Medulla oblongata (tissue), 1 donor: ENCODE results near the gene CCL22.
A peak's percentile ranks its signal among the peaks of the same experiment; 100 is the strongest.
"Not testable (repeated sequence)": the region's sequence is repeated elsewhere in the genome, so short reads cannot be mapped to it uniquely, and the experiment has no call there.

Experiments
- DNase-seq: peaks from one replicate; pipeline ENCODE4 v3.0.0-alpha.2; 2015; ENCODE audit errors: extremely low spot score

The CCL22 gene

GRCh38 chr16:57347858-57348257, 10.7 kb upstream of the CCL22 start:
- no peak for DNase-seq

GRCh38 chr16:57348327-57348726, 10.3 kb upstream of the CCL22 start:
- DNase-seq: no peak

- peak; percentile 45 for DNase-seq
Observed at GRCh38 chr16:57349212-57350031, 9.2 kb upstream of the CCL22 start.

GRCh38 chr16:57352636-57353047, 5.9 kb upstream of the CCL22 start:
- no peak for DNase-seq

GRCh38 chr16:57354311-57354710, 4.3 kb upstream of the CCL22 start:
- DNase-seq: no peak

- no peak for DNase-seq
Observed at GRCh38 chr16:57355898-57356414, 2.6 kb upstream of the CCL22 start.

GRCh38 chr16:57356547-57356946, 2.0 kb upstream of the CCL22 start:
- no peak for DNase-seq

GRCh38 chr16:57357330-57358085, 1.1 kb upstream of the CCL22 start:
- no peak for DNase-seq

- no peak for DNase-seq
Observed at GRCh38 chr16:57358086-57358420, 530 bp upstream of the CCL22 start.

GRCh38 chr16:57360321-57360935, 1.8 kb downstream of the CCL22 start:
- no peak for DNase-seq

GRCh38 chr16:57361404-57361803, 2.8 kb downstream of the CCL22 start:
- DNase-seq: no peak

GRCh38 chr16:57364143-57364542, 5.6 kb downstream of the CCL22 start:
- no peak for DNase-seq

- DNase-seq: no peak
Observed at GRCh38 chr16:57366544-57367040, 8.0 kb downstream of the CCL22 start.

GRCh38 chr16:57367116-57367752, 8.7 kb downstream of the CCL22 start:
- no peak for DNase-seq

GRCh38 chr16:57371494-57372371, 13.2 kb downstream of the CCL22 start:
- DNase-seq: no peak

GRCh38 chr16:57372372-57373116, 14.0 kb downstream of the CCL22 start, which contains the start of gene CX3CL1:
CX3CL1 (plus strand) TSS chr16:57372490; CDS start chr16:57372569, 79 bp downstream.
- DNase-seq: peak; percentile 86

- no peak for DNase-seq
Observed at GRCh38 chr16:57373117-57373947, 14.7 kb downstream of the CCL22 start.

GRCh38 chr16:57374067-57374534, 15.5 kb downstream of the CCL22 start:
- no peak for DNase-seq

- DNase-seq: not testable (repeated sequence)
Observed at GRCh38 chr16:57374925-57375465, 16.4 kb downstream of the CCL22 start.
